IMR-90 (cell line): ENCODE measurements around the gene SH2B3. TPM values are rescaled to one million over a fixed set of nuclear protein-coding genes. Genes with fewer than 3 reads are reported as not detected.

Source experiments
- ATAC-seq: fragments of 200-7000 bp; cut with Tn5 transposase; 2 replicates; pipeline ENCODE4 v1.9.1; 2020; ENCODE audit warnings: low read depth, mild to moderate bottlenecking, moderate library complexity
- BruUV-seq: library from RNA; stranded (reverse); fragments of 400-500 nt; replicated peaks from 2 replicates; lab custom pipeline; 2021; lab: Mats Ljungman, UMichigan
- CTCF ChIA-PET: fragments of 300-600 bp; formaldehyde crosslinking; extraction: SDS; loops from one replicate; lab custom pipeline; 2021; ENCODE audit warnings: antibody characterized with exemption; lab: Yijun Ruan, JAX
- POLR2A ChIA-PET: fragments of 300-600 bp; sonication (Branson Sonifier 250); formaldehyde crosslinking; loops from one replicate; lab custom pipeline; 2022; ENCODE audit warnings: antibody characterized with exemption; ENCODE audit not compliant: unreplicated experiment; lab: Charles Lee
- DNase-seq: peaks from one replicate; pipeline ENCODE4 v3.0.0; 2013
- H2AFZ ChIP-seq: replicated peaks from 2 replicates; pipeline ENCODE3; 2013; ENCODE audit warnings: low read length, mild to moderate bottlenecking; ENCODE audit not compliant: poor library complexity
- H2AK5ac ChIP-seq: 2 replicates; pipeline ENCODE4 v1.6.1; 2013; ENCODE audit warnings: low read depth, low read length, inconsistent platforms
- H2AK9ac ChIP-seq: replicated peaks from 2 replicates; pipeline ENCODE3; 2013; ENCODE audit warnings: mild to moderate bottlenecking, low read depth, low read length, moderate library complexity; ENCODE audit not compliant: poor library complexity
- H2BK120ac ChIP-seq: 2 replicates; pipeline ENCODE4 v1.6.1; 2013; ENCODE audit warnings: low read depth, low read length, inconsistent platforms
- H2BK15ac ChIP-seq: 3 replicates; pipeline ENCODE4 v1.6.1; 2013; ENCODE audit warnings: low read depth, low read length, inconsistent platforms
- H2BK20ac ChIP-seq: 2 replicates; pipeline ENCODE4 v1.6.1; 2013; ENCODE audit warnings: low read depth, mild to moderate bottlenecking, inconsistent platforms, low read length, moderate library complexity
- H2BK5ac ChIP-seq: 2 replicates; pipeline ENCODE4 v1.6.1; 2013; ENCODE audit warnings: mild to moderate bottlenecking, low read depth, low read length, inconsistent platforms; ENCODE audit not compliant: poor library complexity, severe bottlenecking
- H3K14ac ChIP-seq: replicated peaks from 2 replicates; pipeline ENCODE4 v1.6.1; 2013; ENCODE audit warnings: low read depth, low read length, inconsistent platforms
- H3K18ac ChIP-seq: 2 replicates; pipeline ENCODE4 v1.6.1; 2013; ENCODE audit warnings: low read depth, low read length, control low read depth
- H3K23ac ChIP-seq: 2 replicates; pipeline ENCODE4 v1.6.1; 2013; ENCODE audit warnings: low read depth, low read length, inconsistent platforms
- H3K27ac ChIP-seq: 2 replicates; pipeline ENCODE4 v1.5.1; 2013; ENCODE audit warnings: mild to moderate bottlenecking, control low read depth, low read length; ENCODE audit not compliant: insufficient read depth
- H3K27me3 ChIP-seq: 2 replicates; pipeline ENCODE4 v1.6.1; 2013; ENCODE audit warnings: low read length; ENCODE audit not compliant: control insufficient read depth, insufficient read depth
- H3K36me3 ChIP-seq: 2 replicates; pipeline ENCODE4 v1.6.1; 2013; ENCODE audit warnings: low read length, mixed read lengths; ENCODE audit not compliant: control insufficient read depth, insufficient read depth
- H3K4ac ChIP-seq: 2 replicates; pipeline ENCODE4 v1.6.1; 2013; ENCODE audit warnings: low read depth, low read length, inconsistent platforms
- H3K4me1 ChIP-seq: 2 replicates; pipeline ENCODE4 v1.6.1; 2013; ENCODE audit warnings: low read length, mixed read lengths; ENCODE audit not compliant: control insufficient read depth, insufficient read depth
- H3K4me2 ChIP-seq: 2 replicates; pipeline ENCODE4 v1.6.1; 2013; ENCODE audit warnings: low read depth, mild to moderate bottlenecking, control low read depth, low read length, moderate library complexity
- H3K4me3 ChIP-seq: 2 replicates; pipeline ENCODE4 v1.5.1; 2013; ENCODE audit warnings: low read depth, mild to moderate bottlenecking, control low read depth, low read length, moderate library complexity; ENCODE audit not compliant: insufficient read depth
- H3K56ac ChIP-seq: 2 replicates; pipeline ENCODE4 v1.6.1; 2013; ENCODE audit warnings: low read length, inconsistent platforms; ENCODE audit not compliant: insufficient read depth; ENCODE audit errors: extremely low read depth
- H3K79me1 ChIP-seq, 2 experiments: 2 replicates each; pipeline ENCODE4 v1.6.1; 2013; ENCODE audit warnings: low read length in 2 of 2, inconsistent platforms in 1 of 2, low read depth in 1 of 2
- H3K9ac ChIP-seq: 2 replicates; pipeline ENCODE4 v1.6.1; 2013; ENCODE audit warnings: low read depth, low read length, control low read depth
- H3K9me1 ChIP-seq: 2 replicates; pipeline ENCODE4 v1.6.1; 2013; ENCODE audit warnings: low read length, inconsistent platforms; ENCODE audit not compliant: insufficient read depth
- H3K9me3 ChIP-seq: 2 replicates; pipeline ENCODE4 v1.6.1; 2013; ENCODE audit warnings: low read length; ENCODE audit not compliant: control insufficient read depth, insufficient read depth
- H4K20me1 ChIP-seq: 2 replicates; pipeline ENCODE4 v1.6.1; 2013; ENCODE audit warnings: low read length, inconsistent platforms; ENCODE audit not compliant: insufficient read depth
- H4K5ac ChIP-seq: 2 replicates; pipeline ENCODE4 v1.6.1; 2013; ENCODE audit warnings: mild to moderate bottlenecking, low read depth, low read length, control low read depth
- H4K8ac ChIP-seq, 2 experiments: 2 replicates each; pipeline ENCODE4 v1.6.1; 2013; ENCODE audit warnings: low read depth in 2 of 2, low read length in 2 of 2, control low read depth in 1 of 2, inconsistent platforms in 1 of 2
- H4K91ac ChIP-seq: 2 replicates; pipeline ENCODE4 v1.6.1; 2013; ENCODE audit warnings: low read depth, low read length, inconsistent platforms; ENCODE audit not compliant: insufficient read depth
- MAZ ChIP-seq: IDR thresholded peaks from 2 replicates; pipeline ENCODE4 v1.6.1; 2012; ENCODE audit warnings: low read depth, mild to moderate bottlenecking, low read length, improper control_type of control experiment, moderate library complexity, borderline replicate concordance
- MXI1 ChIP-seq: IDR thresholded peaks from 2 replicates; pipeline ENCODE4 v1.6.1; 2012; ENCODE audit warnings: low read depth, mild to moderate bottlenecking, low read length, moderate library complexity, borderline replicate concordance
- NFE2L2 ChIP-seq: fragments of 150-350 bp; IDR thresholded peaks from 2 replicates; pipeline ENCODE4 v1.6.1; 2016; ENCODE audit warnings: low read depth, mild to moderate bottlenecking, low read length
- USF2 ChIP-seq: fragments of 150-350 bp; IDR thresholded peaks from 2 replicates; pipeline ENCODE4 v1.6.1; 2017; ENCODE audit warnings: mild to moderate bottlenecking, antibody characterized with exemption, low read length, low read depth
- WGBS, 2 experiments: methylation state at CpG; one replicate each; pipeline versions ENCODE4 v1.1.5 to v1.1.7; 2013; ENCODE audit warnings: missing lambda C conversion rate in 2 of 2; ENCODE audit not compliant: insufficient read length in 1 of 2; ENCODE audit errors: extremely low coverage in 2 of 2; 5-methylcytosine and 5-hydroxymethylcytosine counted together
- dilution Hi-C: fragments of 300-500 bp; cut with HindIII; formaldehyde crosslinking; loops from one replicate; pipeline ENCODE4 v1.14.3; 2018; ENCODE audit warnings: low sequenced_read_pairs; ENCODE audit not compliant: unreplicated experiment
- in situ Hi-C: fragments of 300-500 bp; cut with MboI; formaldehyde crosslinking; loops from 3 replicates; pipeline ENCODE4 v1.14.3; 2019; ENCODE audit warnings: low sequenced_read_pairs, inconsistent platforms, mixed read lengths
- intact Hi-C: fragments of 100-400 bp; cut with micrococcal nuclease; formaldehyde crosslinking; loops from 2 replicates; pipeline ENCODE4 v1.10.0; 2022
- polyA plus RNA-seq, 3 experiments: library from polyadenylated mRNA; depleted of rRNA; stranded (reverse); fragments of >200 nt; gene quantifications; 2 replicates each; pipeline ENCODE4 v1.2.3, GENCODE V29; 2012; ENCODE audit warnings: low replicate concordance in 1 of 3
- total RNA-seq: library from RNA; depleted of rRNA; stranded (reverse); fragments of >200 nt; gene quantifications from 2 replicates; pipeline ENCODE4 v1.2.3, GENCODE V29; 2012

SH2B3 gene
- total and polyA plus RNA-seq, 2 of the 4 experiments (the other 2 are of a cell fraction): 9.3 to 20.2 TPM

- H4K8ac ChIP-seq: peak within 1 kb of the TSS; percentile 22 to 87; a peak in 3 of 4 replicates
- peak within 1 kb of the TSS; percentile 31 for H2BK5ac ChIP-seq
- ATAC-seq (peak; percentile 99), DNase-seq (peak; percentile 79)
- H3K9me1 ChIP-seq: no peaks in the 10 kb centered on the region; the same call in 1 of the 2 replicates
- H3K4me3 ChIP-seq: peak within 1 kb of the TSS; percentile 95
- no peak within 1 kb of the TSS for H2AK5ac ChIP-seq
- peak within 1 kb of the TSS; percentile 52; the same call in 1 of the 2 replicates for H3K27ac ChIP-seq
- H3K9me3 ChIP-seq: no peaks in the 10 kb centered on the region
- H3K14ac ChIP-seq: peak within 1 kb of the TSS; percentile 82
- no peaks in the 10 kb centered on the region for H3K27me3 ChIP-seq
- peak within 1 kb of the TSS; percentile 94 for H3K4me2 ChIP-seq
- dilution Hi-C loops (no loop called here), intact Hi-C loops (no loop called here), in situ Hi-C loops (no loop called here)
- H3K36me3 ChIP-seq: peaks cover 9% of the 10 kb centered on the region
- H3K23ac ChIP-seq: peak within 1 kb of the TSS; percentile 87; the same call in 1 of the 2 replicates
- peak within 1 kb of the TSS; percentile 79 for H4K5ac ChIP-seq
- H2AK9ac ChIP-seq: peak within 1 kb of the TSS; percentile 91
- no peak within 1 kb of the TSS for H2BK20ac ChIP-seq
- ChIA-PET POLR2A (interaction anchor here (0.5 kb wide), 1 partner anchor 1257 kb away, joined by 6 read pairs; no protein-coding TSS in a partner anchor), CTCF (interaction anchor here (0.9 to 1.2 kb wide), 2 partner anchors 17 to 28 kb away, joined by 3 to 6 read pairs; no protein-coding TSS in a partner anchor)
- no peak within 1 kb of the TSS for H3K56ac ChIP-seq
- WGBS, 2 experiments: 1% methylated on average over 21 of the region's 72 CpGs; no CpG with 5 or more reads in 1 of the 2 experiments
- H3K9ac ChIP-seq: peak within 1 kb of the TSS; percentile 82
- peak within 1 kb of the TSS; percentile 99 for H2AFZ ChIP-seq
- H4K91ac ChIP-seq: no peak within 1 kb of the TSS
- no peaks in the 10 kb centered on the region for H4K20me1 ChIP-seq
- BruUV-seq: no TSS peak
- H3K4ac ChIP-seq: peak within 1 kb of the TSS; percentile 80
- H3K18ac ChIP-seq: peak within 1 kb of the TSS; percentile 55; the same call in 1 of the 2 replicates
- no peak; the same call in 1 of the 2 replicates for TF ChIP-seq USF2
- no peak for TF ChIP-seq NFE2L2
- peak; percentile 81; the same call in 1 of the 2 replicates for TF ChIP-seq MAZ
- 0 out of 2 replicates have a peak, but pooled peaks have one; percentile 16 for TF ChIP-seq MXI1
- H3K4me1 ChIP-seq: peaks cover 2% of the 10 kb centered on the region
- no peak within 1 kb of the TSS for H2BK15ac ChIP-seq
- H2BK120ac ChIP-seq: peak within 1 kb of the TSS; percentile 71; the same call in 1 of the 2 replicates
- peaks cover 11 to 30% of the 10 kb centered on the region in 2 experiments; a peak in 3 of 4 replicates for H3K79me1 ChIP-seq
Measured at GRCh38 chr12:111368788-111369495, 36.8 kb upstream of the SH2B3 start, which contains the start of gene PHETA1. TSS of gene PHETA1 (minus strand) at chr12:111369095. CDS start at chr12:111363427, 5,668 bp downstream.
